ENCODE data around the gene TXNIP. TPM values are rescaled to one million over a fixed set of nuclear protein-coding genes. Genes with fewer than 3 reads are reported as not detected.

TXNIP gene
- total and polyA plus RNA-seq, 2 experiments from 2014 or later = 75.3 to 160 TPM

DNA sequence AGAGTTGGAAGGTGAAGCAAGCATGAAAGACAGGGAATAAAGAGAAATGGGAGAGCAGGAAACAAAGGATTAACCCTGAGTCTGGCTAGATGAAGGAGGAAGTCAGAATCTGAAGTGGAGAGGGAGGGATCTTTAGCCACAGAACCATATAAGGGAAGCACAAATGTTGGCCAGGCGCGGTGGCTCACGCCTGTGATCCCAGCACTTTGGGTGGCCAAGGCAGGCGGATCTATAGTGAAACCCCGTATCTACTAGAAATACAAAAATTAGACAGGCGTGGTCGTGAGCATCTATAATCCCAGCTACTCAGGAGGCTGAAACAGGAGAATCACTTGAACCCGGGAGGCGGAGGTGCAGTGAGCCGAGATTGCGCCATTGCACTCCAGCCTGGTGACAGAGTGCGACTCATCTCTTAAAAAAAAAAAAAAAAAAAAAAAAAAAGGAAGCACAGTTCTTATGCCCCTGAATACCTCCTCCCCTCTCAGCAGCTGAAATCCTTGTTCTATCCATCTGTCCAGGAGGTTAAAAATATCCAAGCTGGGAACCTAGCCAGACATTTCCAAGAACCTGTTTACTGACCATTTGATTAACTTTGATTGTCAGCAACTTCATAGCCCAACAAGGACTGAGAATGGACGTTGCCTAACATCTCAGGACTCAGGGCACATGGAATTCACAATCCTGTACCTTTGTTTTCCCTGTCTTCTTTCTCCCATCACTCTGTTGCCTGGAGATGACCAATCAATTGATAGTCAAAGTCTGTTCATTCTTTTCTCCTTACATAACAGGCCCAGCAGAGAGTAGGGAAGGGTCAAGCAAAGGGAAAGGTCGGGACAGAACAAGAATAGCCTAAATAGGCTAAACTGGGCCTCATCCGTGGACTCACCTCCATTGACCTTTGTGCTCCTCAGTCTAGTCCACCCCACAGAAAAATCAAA is 10.6 kb downstream of the TXNIP start:
- no peaks in the 10 kb centered on the region for H3K9me2 ChIP-seq (replicated peaks; ENCODE audit: insufficient read depth)
- H4K20me1 ChIP-seq (ENCODE audit: insufficient read depth, poor library complexity, severe bottlenecking) = no peaks in the 10 kb centered on the region
- H3K9me3 ChIP-seq (ENCODE audit: low read depth) = no peaks in the 10 kb centered on the region
- H3K4me1 ChIP-seq (ENCODE audit: insufficient read depth) = no peaks in the 10 kb centered on the region
- 75% methylated on average over 14 of the region's 15 CpGs for WGBS (ENCODE audit: low lambda C conversion rate, missing lambda C conversion rate)
- no peaks in the 10 kb centered on the region for H3K27me3 ChIP-seq
- no peak for DNase-seq (ENCODE audit: low spot score)
- peak overlapping the region; percentile 27 for H3K27ac ChIP-seq
- H3K36me3 ChIP-seq (replicated peaks; ENCODE audit: insufficient read depth, low read depth) = no peaks in the 10 kb centered on the region
- no peak overlapping the region for H3K4me3 ChIP-seq
- TF ChIP-seq CTCF (IDR thresholded peaks at IDR 0.05; ENCODE audit: poor library complexity) = no peak
- H3K79me2 ChIP-seq = no peaks in the 10 kb centered on the region
- no peak overlapping the region for H3K4me2 ChIP-seq
- H2AFZ ChIP-seq = no peak overlapping the region

DNA sequence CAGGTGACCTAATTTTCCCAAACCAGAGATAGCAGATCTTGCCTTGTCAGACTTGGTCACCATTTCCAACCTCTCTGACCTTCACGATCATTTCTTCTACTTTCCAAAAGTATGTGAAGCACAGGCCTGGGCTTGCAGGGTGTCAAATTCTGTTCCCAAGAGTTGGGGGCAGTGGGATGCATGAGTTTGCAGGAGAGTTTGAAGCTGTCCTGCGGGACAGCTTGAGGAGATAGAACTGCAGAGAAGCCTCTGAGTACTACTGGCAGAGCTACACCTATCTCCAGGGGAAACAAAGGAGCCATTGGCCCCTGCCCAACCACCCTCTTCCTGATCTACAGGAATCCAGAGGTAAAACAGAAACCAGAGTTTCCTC is 11.3 kb downstream of the TXNIP start:
- Histone ChIP-seq H3K4me1 (ENCODE audit: insufficient read depth) (peaks cover under 1% of the 10 kb centered on the region), H3K9me2 (replicated peaks; ENCODE audit: insufficient read depth) (no peaks in the 10 kb centered on the region), H3K27ac (peak overlapping the region; percentile 27), H4K20me1 (ENCODE audit: insufficient read depth, poor library complexity, severe bottlenecking) (no peaks in the 10 kb centered on the region), H3K36me3 (replicated peaks; ENCODE audit: insufficient read depth, low read depth) (no peaks in the 10 kb centered on the region), H3K9me3 (ENCODE audit: low read depth) (no peaks in the 10 kb centered on the region), H3K27me3 (no peaks in the 10 kb centered on the region), H3K79me2 (no peaks in the 10 kb centered on the region), H3K4me3 (no peak overlapping the region), H2AFZ (no peak overlapping the region), H3K4me2 (no peak overlapping the region)
- no peak for TF ChIP-seq CTCF (IDR thresholded peaks at IDR 0.05; ENCODE audit: poor library complexity)
- TF ChIP-seq EZH2phosphoT487 (IDR thresholded peaks at IDR 0.05; ENCODE audit: low read depth, severe bottlenecking, unreplicated experiment) = no peak
- TF ChIP-seq EZH2 (IDR thresholded peaks at IDR 0.05; ENCODE audit: borderline replicate concordance) = no peak
- DNase-seq (ENCODE audit: low spot score) = no peak
- WGBS (ENCODE audit: low lambda C conversion rate, missing lambda C conversion rate) = 77% methylated on average over 2 of the region's 2 CpGs

DNA sequence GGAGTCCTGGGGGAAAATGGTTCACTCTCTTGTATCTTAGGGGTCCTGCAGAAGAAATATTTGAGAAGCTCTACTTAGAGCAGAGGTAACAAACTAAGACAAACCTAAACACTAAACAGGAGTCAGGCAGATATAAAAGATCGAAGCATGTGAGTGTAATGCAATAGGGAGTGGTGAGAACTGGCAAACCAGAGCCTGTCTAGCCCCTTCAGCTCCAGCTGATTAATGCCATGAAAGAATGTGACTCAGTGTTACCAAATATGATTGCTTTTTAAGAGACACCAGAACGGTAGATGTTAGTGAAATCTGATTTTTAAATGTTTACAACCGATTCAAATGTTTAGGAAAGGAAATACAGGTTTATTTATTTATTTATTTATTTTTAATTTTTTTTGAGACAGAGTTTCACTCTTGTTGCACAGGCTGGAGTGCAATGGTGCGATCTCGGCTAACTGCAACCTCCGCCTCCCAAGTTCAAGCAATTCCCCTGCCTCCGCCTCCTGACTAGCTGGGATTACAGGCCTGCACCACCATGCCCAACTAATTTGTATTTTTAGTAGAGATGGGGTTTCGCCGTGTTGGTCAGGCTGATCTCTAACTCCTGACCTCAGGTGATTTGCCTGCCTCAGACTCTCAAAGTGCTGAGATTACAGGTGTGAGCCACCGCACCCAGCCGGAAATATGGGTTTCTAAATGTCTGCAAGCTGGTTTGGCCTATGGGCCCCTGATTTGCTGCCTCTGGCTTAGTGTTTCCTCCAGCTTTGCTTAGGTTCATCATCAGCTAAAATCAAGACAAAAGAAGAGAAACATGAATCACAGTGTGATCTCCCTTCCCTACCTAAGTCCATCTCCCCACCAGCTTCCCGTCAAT is 12.2 kb downstream of the TXNIP start:
- no peaks in the 10 kb centered on the region for H3K79me2 ChIP-seq
- H3K4me2 ChIP-seq = no peak overlapping the region
- no peaks in the 10 kb centered on the region for H3K9me3 ChIP-seq (ENCODE audit: low read depth)
- WGBS (ENCODE audit: low lambda C conversion rate, missing lambda C conversion rate) = 92% methylated on average over 12 of the region's 12 CpGs
- no peak overlapping the region for H2AFZ ChIP-seq
- no peak for DNase-seq (ENCODE audit: low spot score)
- H3K4me1 ChIP-seq (ENCODE audit: insufficient read depth) = peaks cover 5% of the 10 kb centered on the region
- TF ChIP-seq CTCF (IDR thresholded peaks at IDR 0.05; ENCODE audit: poor library complexity) = no peak
- TF ChIP-seq EZH2phosphoT487 (IDR thresholded peaks at IDR 0.05; ENCODE audit: low read depth, severe bottlenecking, unreplicated experiment) = no peak
- TF ChIP-seq EZH2 (IDR thresholded peaks at IDR 0.05; ENCODE audit: borderline replicate concordance) = no peak
- no peak overlapping the region for H3K27ac ChIP-seq
- no peaks in the 10 kb centered on the region for H3K27me3 ChIP-seq
- no peaks in the 10 kb centered on the region for H3K36me3 ChIP-seq (replicated peaks; ENCODE audit: insufficient read depth, low read depth)
- H3K4me3 ChIP-seq = no peak overlapping the region
- H4K20me1 ChIP-seq (ENCODE audit: insufficient read depth, poor library complexity, severe bottlenecking) = no peaks in the 10 kb centered on the region
- no peaks in the 10 kb centered on the region for H3K9me2 ChIP-seq (replicated peaks; ENCODE audit: insufficient read depth)

Measured in hepatocyte (in vitro differentiated cells).